ENCODE measurements around the gene MIPEP. TPM values are rescaled to one million over a fixed set of nuclear protein-coding genes. Genes with fewer than 3 reads are reported as not detected.

The MIPEP gene
- total RNA-seq, 2 donors from 2014 or later = 26.2 to 27.1 TPM

GRCh38 chr13:23859904-23860303, 29.3 kb downstream of the MIPEP start:
- Histone ChIP-seq H3K27me3 (replicated peaks; ENCODE audit: insufficient read depth) (no peaks in the 10 kb centered on the region), H3K9me3 (no peaks in the 10 kb centered on the region), H3K4me3 (no peak overlapping the region), H3K27ac (peak overlapping the region; percentile 8 to 75), H3K4me1 (replicated peaks) (no peaks in the 10 kb centered on the region), H3K36me3 (no peaks in the 10 kb centered on the region)
- no peak for TF ChIP-seq CTCF (IDR thresholded peaks at IDR 0.05)
- no peak for TF ChIP-seq POLR2AphosphoS5 (IDR thresholded peaks at IDR 0.05)
- TF ChIP-seq POLR2A (IDR thresholded peaks at IDR 0.05) = no peak
- DNase-seq (ENCODE audit: low spot score) = no peak
- intact Hi-C loops (cut with DNase I) = no loop called here
- WGBS = 89% methylated on average over 2 of the region's 2 CpGs

DNA sequence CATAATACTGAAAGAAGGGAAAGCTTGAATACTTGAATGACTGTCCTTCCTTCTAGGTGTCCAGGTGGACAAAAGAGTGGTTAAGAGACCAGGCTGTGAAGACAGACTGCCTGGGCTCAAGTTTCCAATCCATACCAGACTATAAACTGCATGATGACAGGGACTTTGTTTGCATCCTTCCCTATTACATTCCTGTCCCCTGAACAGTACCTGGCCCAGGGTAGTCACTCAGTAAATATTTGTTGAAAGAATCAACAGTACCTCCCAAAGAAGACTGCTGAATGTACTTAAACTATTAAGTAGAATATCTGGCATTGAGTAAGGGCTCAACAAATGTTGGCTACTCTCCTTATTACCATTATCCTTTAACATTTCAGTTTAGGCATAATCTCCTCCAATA, 29.7 kb downstream of the MIPEP start:
- Histone ChIP-seq H3K36me3 (no peaks in the 10 kb centered on the region), H3K27me3 (replicated peaks; ENCODE audit: insufficient read depth) (no peaks in the 10 kb centered on the region), H3K27ac (peak overlapping the region in 1 of 2 donors; percentile 75), H3K4me1 (replicated peaks) (no peaks in the 10 kb centered on the region), H3K4me3 (no peak overlapping the region), H3K9me3 (no peaks in the 10 kb centered on the region)
- peak; percentile 36 for DNase-seq (ENCODE audit: low spot score)
- no peak for TF ChIP-seq POLR2A (IDR thresholded peaks at IDR 0.05)
- TF ChIP-seq POLR2AphosphoS5 (IDR thresholded peaks at IDR 0.05) = peak; percentile 72
- no peak for TF ChIP-seq CTCF (IDR thresholded peaks at IDR 0.05)
- intact Hi-C loops (cut with DNase I) = no loop called here

DNA sequence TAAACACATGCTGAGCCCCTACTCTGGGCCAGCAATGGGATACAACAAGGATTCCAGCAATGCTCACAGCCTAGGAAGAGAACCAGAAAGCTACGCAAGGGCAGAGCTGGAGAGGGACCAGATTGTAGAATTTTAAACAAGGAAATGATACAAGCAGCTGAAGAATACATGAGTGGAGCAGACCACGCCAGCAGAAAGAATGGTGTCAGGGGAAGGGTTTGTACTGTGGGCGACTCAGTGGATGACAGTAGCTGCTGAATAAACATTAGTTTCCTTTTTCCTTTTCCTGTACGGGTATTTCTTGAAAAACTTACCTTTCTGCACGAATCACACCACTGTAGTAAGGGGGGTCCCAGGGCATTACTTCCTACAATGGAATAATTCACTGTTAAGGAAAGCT, 30.7 kb downstream of the MIPEP start:
- no peaks in the 10 kb centered on the region for H3K36me3 ChIP-seq
- no peak for DNase-seq (ENCODE audit: low spot score)
- H3K4me3 ChIP-seq = no peak overlapping the region
- H3K4me1 ChIP-seq (replicated peaks) = no peaks in the 10 kb centered on the region
- H3K9me3 ChIP-seq = no peaks in the 10 kb centered on the region
- peak overlapping the region in 1 of 2 donors; percentile 75 for H3K27ac ChIP-seq
- WGBS = 80% methylated on average over 5 of the region's 5 CpGs
- intact Hi-C loops (cut with DNase I) = no loop called here
- H3K27me3 ChIP-seq (replicated peaks; ENCODE audit: insufficient read depth) = no peaks in the 10 kb centered on the region
- TF ChIP-seq CTCF (IDR thresholded peaks at IDR 0.05) (no peak), POLR2AphosphoS5 (IDR thresholded peaks at IDR 0.05) (no peak), POLR2A (IDR thresholded peaks at IDR 0.05) (no peak)

DNA sequence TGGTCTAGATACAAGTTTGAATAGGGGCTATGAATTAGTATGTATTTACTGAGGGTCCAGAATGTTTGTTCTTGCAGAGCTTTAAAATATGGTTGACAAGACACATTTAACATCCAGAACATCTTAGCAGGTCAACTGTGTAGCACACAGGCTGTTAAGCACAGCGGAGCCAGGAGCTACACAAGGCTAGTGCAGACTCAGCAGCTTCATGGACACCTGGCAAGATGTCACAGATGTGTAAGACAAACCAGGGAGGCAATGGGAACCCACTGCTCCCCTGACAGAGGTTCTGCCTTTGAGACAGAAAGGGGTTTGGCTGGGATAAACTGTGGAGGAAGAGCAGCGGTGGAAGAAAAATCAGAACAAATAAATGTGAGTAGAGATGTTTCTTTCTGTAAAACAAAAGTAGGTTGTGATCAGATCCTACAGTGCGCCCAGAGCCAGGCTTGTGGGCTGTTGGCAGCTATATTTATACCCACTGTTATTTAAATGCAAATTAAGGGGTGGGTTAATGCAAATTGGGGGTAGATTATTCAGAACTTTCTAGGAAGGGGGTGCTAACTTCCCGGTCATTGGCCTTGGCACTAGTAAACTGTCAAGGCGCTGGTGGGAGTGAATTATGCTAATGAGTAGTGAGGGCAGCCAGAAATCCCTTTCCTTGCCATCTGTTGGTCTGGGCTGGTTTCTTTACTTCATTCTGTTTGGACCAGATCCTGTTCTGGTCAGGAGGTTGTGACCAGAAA, 33.0 kb downstream of the MIPEP start:
- H3K4me3 ChIP-seq = no peak overlapping the region
- H3K36me3 ChIP-seq = no peaks in the 10 kb centered on the region
- H3K9me3 ChIP-seq = no peaks in the 10 kb centered on the region
- no peaks in the 10 kb centered on the region for H3K27me3 ChIP-seq (replicated peaks; ENCODE audit: insufficient read depth)
- H3K4me1 ChIP-seq (replicated peaks) = no peaks in the 10 kb centered on the region
- intact Hi-C loops (cut with DNase I) = no loop called here
- no peak overlapping the region for H3K27ac ChIP-seq
- 84% methylated on average over 5 of the region's 5 CpGs for WGBS
- TF ChIP-seq POLR2AphosphoS5 (IDR thresholded peaks at IDR 0.05) = no peak
- no peak for DNase-seq (ENCODE audit: low spot score)

- intact Hi-C loops (cut with DNase I) = no loop called here
- H3K36me3 ChIP-seq = no peaks in the 10 kb centered on the region
- H3K9me3 ChIP-seq = no peaks in the 10 kb centered on the region
- H3K4me3 ChIP-seq = no peak overlapping the region
- WGBS = 88% methylated on average over 3 of the region's 3 CpGs
- H3K27me3 ChIP-seq (replicated peaks; ENCODE audit: insufficient read depth) = no peaks in the 10 kb centered on the region
- TF ChIP-seq CTCF (IDR thresholded peaks at IDR 0.05) (no peak), POLR2AphosphoS5 (IDR thresholded peaks at IDR 0.05) (no peak), POLR2A (IDR thresholded peaks at IDR 0.05) (no peak)
- no peak overlapping the region for H3K27ac ChIP-seq
- no peaks in the 10 kb centered on the region for H3K4me1 ChIP-seq (replicated peaks)
- DNase-seq (ENCODE audit: low spot score) = no peak
Measured at GRCh38 chr13:23855360-23855759, 33.8 kb downstream of the MIPEP start.

Measured in prostate gland (tissue), 2 donors.